Measurements from ENCODE around the gene CDHR5. TPM values are rescaled to one million over a fixed set of nuclear protein-coding genes. Genes with fewer than 3 reads are reported as not detected.

CDHR5 gene
- polyA plus RNA-seq, 1 donor, result 763 TPM

- Histone ChIP-seq H3K27ac (ENCODE audit: low read length) (no peak overlapping the region), H3K4me3 (ENCODE audit: low read length) (no peak overlapping the region), H3K27me3 (ENCODE audit: control insufficient read depth, insufficient read depth, low read length) (peaks cover 47% of the 10 kb centered on the region), H3K4me1 (ENCODE audit: control insufficient read depth, insufficient read depth, low read length) (peaks cover 21% of the 10 kb centered on the region), H3K36me3 (ENCODE audit: control insufficient read depth, insufficient read depth, low read length) (peaks cover 2% of the 10 kb centered on the region), H3K9me3 (ENCODE audit: control insufficient read depth, low read depth, low read length) (peaks cover 8% of the 10 kb centered on the region)
- no peak for DNase-seq
- WGBS (ENCODE audit: insufficient coverage, low lambda C conversion rate), result no CpG with 5 or more reads among the region's 34 CpGs
Measured at GRCh38 chr11:637333-637592, 12.5 kb upstream of the CDHR5 start.

- peak in 1 of 2 donors; percentile 53 for DNase-seq
- Histone ChIP-seq H3K4me1 (ENCODE audit: control insufficient read depth, insufficient read depth, low read length) (peaks cover 21% of the 10 kb centered on the region), H3K4me3 (ENCODE audit: low read length) (no peak within 1 kb of the TSS), H3K27me3 (ENCODE audit: control insufficient read depth, insufficient read depth, low read length) (peaks cover 47% of the 10 kb centered on the region), H3K36me3 (ENCODE audit: control insufficient read depth, insufficient read depth, low read length) (no peaks in the 10 kb centered on the region), H3K27ac (ENCODE audit: low read length) (no peak within 1 kb of the TSS), H3K9me3 (ENCODE audit: control insufficient read depth, low read depth, low read length) (peaks cover 8% of the 10 kb centered on the region)
- WGBS (ENCODE audit: insufficient coverage, low lambda C conversion rate), result no CpG with 5 or more reads among the region's 100 CpGs
Measured at GRCh38 chr11:636511-637332, 12.0 kb upstream of the CDHR5 start, which contains the start of gene DRD4. Gene DRD4, plus strand, starts transcription at chr11:637269. Its CDS starts 36 bp downstream, at chr11:637305.

GRCh38 chr11:635945-636510, 11.3 kb upstream of the CDHR5 start:
- Histone ChIP-seq H3K36me3 (ENCODE audit: control insufficient read depth, insufficient read depth, low read length) (no peaks in the 10 kb centered on the region), H3K9me3 (ENCODE audit: control insufficient read depth, low read depth, low read length) (peaks cover 8% of the 10 kb centered on the region), H3K4me1 (ENCODE audit: control insufficient read depth, insufficient read depth, low read length) (peaks cover 21% of the 10 kb centered on the region), H3K4me3 (ENCODE audit: low read length) (no peak overlapping the region), H3K27me3 (ENCODE audit: control insufficient read depth, insufficient read depth, low read length) (peaks cover 46% of the 10 kb centered on the region), H3K27ac (ENCODE audit: low read length) (no peak overlapping the region)
- WGBS (ENCODE audit: insufficient coverage, low lambda C conversion rate), result no CpG with 5 or more reads among the region's 22 CpGs
- no peak for DNase-seq

- Histone ChIP-seq H3K4me1 (ENCODE audit: control insufficient read depth, insufficient read depth, low read length) (peaks cover 5% of the 10 kb centered on the region), H3K9me3 (ENCODE audit: control insufficient read depth, low read depth, low read length) (peaks cover 11% of the 10 kb centered on the region), H3K27me3 (ENCODE audit: control insufficient read depth, insufficient read depth, low read length) (peaks cover 7% of the 10 kb centered on the region), H3K4me3 (ENCODE audit: low read length) (no peak overlapping the region), H3K36me3 (ENCODE audit: control insufficient read depth, insufficient read depth, low read length) (no peaks in the 10 kb centered on the region), H3K27ac (ENCODE audit: low read length) (no peak overlapping the region)
- DNase-seq, result no peak
- WGBS (ENCODE audit: insufficient coverage, low lambda C conversion rate), result 100% methylated on average over 1 of the region's 5 CpGs
Measured at GRCh38 chr11:630871-631270, 6.1 kb upstream of the CDHR5 start.

- 46% methylated on average over 2 of the region's 10 CpGs for WGBS (ENCODE audit: insufficient coverage, low lambda C conversion rate)
- Histone ChIP-seq H3K9me3 (ENCODE audit: control insufficient read depth, low read depth, low read length) (peaks cover 11% of the 10 kb centered on the region), H3K27ac (ENCODE audit: low read length) (no peak overlapping the region), H3K4me3 (ENCODE audit: low read length) (no peak overlapping the region), H3K36me3 (ENCODE audit: control insufficient read depth, insufficient read depth, low read length) (no peaks in the 10 kb centered on the region), H3K27me3 (ENCODE audit: control insufficient read depth, insufficient read depth, low read length) (peaks cover 6% of the 10 kb centered on the region), H3K4me1 (ENCODE audit: control insufficient read depth, insufficient read depth, low read length) (peaks cover 11% of the 10 kb centered on the region)
- DNase-seq, result peak in 1 of 2 donors; percentile 47
Measured at GRCh38 chr11:629237-629583, 4.5 kb upstream of the CDHR5 start.

- peak in 1 of 2 donors; percentile 2 for DNase-seq
- H3K27me3 ChIP-seq (ENCODE audit: control insufficient read depth, insufficient read depth, low read length), result peaks cover 6% of the 10 kb centered on the region
- H3K4me1 ChIP-seq (ENCODE audit: control insufficient read depth, insufficient read depth, low read length), result peaks cover 15% of the 10 kb centered on the region
- H3K4me3 ChIP-seq (ENCODE audit: low read length), result no peak overlapping the region
- no peak overlapping the region for H3K27ac ChIP-seq (ENCODE audit: low read length)
- no CpG with 5 or more reads among the region's 31 CpGs for WGBS (ENCODE audit: insufficient coverage, low lambda C conversion rate)
- peaks cover 11% of the 10 kb centered on the region for H3K9me3 ChIP-seq (ENCODE audit: control insufficient read depth, low read depth, low read length)
- peaks cover 5% of the 10 kb centered on the region for H3K36me3 ChIP-seq (ENCODE audit: control insufficient read depth, insufficient read depth, low read length)
Measured at GRCh38 chr11:628056-628455, 3.3 kb upstream of the CDHR5 start.

GRCh38 chr11:627308-627576, 2.5 kb upstream of the CDHR5 start:
- H3K27ac ChIP-seq (ENCODE audit: low read length), result no peak overlapping the region
- no peak overlapping the region for H3K4me3 ChIP-seq (ENCODE audit: low read length)
- peaks cover 6% of the 10 kb centered on the region for H3K27me3 ChIP-seq (ENCODE audit: control insufficient read depth, insufficient read depth, low read length)
- peaks cover 11% of the 10 kb centered on the region for H3K9me3 ChIP-seq (ENCODE audit: control insufficient read depth, low read depth, low read length)
- H3K4me1 ChIP-seq (ENCODE audit: control insufficient read depth, insufficient read depth, low read length), result peaks cover 15% of the 10 kb centered on the region
- no CpG with 5 or more reads among the region's 28 CpGs for WGBS (ENCODE audit: insufficient coverage, low lambda C conversion rate)
- H3K36me3 ChIP-seq (ENCODE audit: control insufficient read depth, insufficient read depth, low read length), result peaks cover 9% of the 10 kb centered on the region
- peak in 1 of 2 donors; percentile 1 for DNase-seq

GRCh38 chr11:626475-627307, 1.9 kb upstream of the CDHR5 start, which contains the start of gene SCT:
Gene SCT, minus strand, starts transcription at chr11:627181. Its CDS starts 38 bp downstream, at chr11:627143.
- DNase-seq, result peak in 1 of 2 donors; percentile 48
- WGBS (ENCODE audit: insufficient coverage, low lambda C conversion rate), result no CpG with 5 or more reads among the region's 72 CpGs
- Histone ChIP-seq H3K9me3 (ENCODE audit: control insufficient read depth, low read depth, low read length) (peaks cover 11% of the 10 kb centered on the region), H3K36me3 (ENCODE audit: control insufficient read depth, insufficient read depth, low read length) (peaks cover 14% of the 10 kb centered on the region), H3K27me3 (ENCODE audit: control insufficient read depth, insufficient read depth, low read length) (peaks cover 6% of the 10 kb centered on the region), H3K4me3 (ENCODE audit: low read length) (peak within 1 kb of the TSS; percentile 73), H3K27ac (ENCODE audit: low read length) (peak within 1 kb of the TSS; percentile 96), H3K4me1 (ENCODE audit: control insufficient read depth, insufficient read depth, low read length) (peaks cover 20% of the 10 kb centered on the region)

- no CpG with 5 or more reads among the region's 22 CpGs for WGBS (ENCODE audit: insufficient coverage, low lambda C conversion rate)
- Histone ChIP-seq H3K4me3 (ENCODE audit: low read length) (peak overlapping the region; percentile 73), H3K27ac (ENCODE audit: low read length) (peak overlapping the region; percentile 96), H3K9me3 (ENCODE audit: control insufficient read depth, low read depth, low read length) (peaks cover 11% of the 10 kb centered on the region), H3K27me3 (ENCODE audit: control insufficient read depth, insufficient read depth, low read length) (peaks cover 6% of the 10 kb centered on the region), H3K4me1 (ENCODE audit: control insufficient read depth, insufficient read depth, low read length) (peaks cover 28% of the 10 kb centered on the region), H3K36me3 (ENCODE audit: control insufficient read depth, insufficient read depth, low read length) (peaks cover 21% of the 10 kb centered on the region)
- DNase-seq, result peak; percentile 76 to 90
Measured at GRCh38 chr11:625636-626268, 997 bp upstream of the CDHR5 start.

Data from large intestine (tissue), 3 donors.